HepG2 (cell line): ENCODE data around the gene FMOD. TPM values are rescaled to one million over a fixed set of nuclear protein-coding genes. Genes with fewer than 3 reads are reported as not detected.

Source experiments
- ATAC-seq: fragments of 200-7000 bp; cut with Tn5 transposase; 3 replicates; pipeline ENCODE4 v1.9.1; 2020; ENCODE audit warnings: mild to moderate bottlenecking, moderate library complexity
- BruUV-seq: library from RNA; stranded (reverse); fragments of 400-500 nt; replicated peaks from 2 replicates; lab custom pipeline; 2021; lab: Mats Ljungman, UMichigan
- CTCF ChIA-PET: fragments of 300-600 bp; formaldehyde crosslinking; extraction: SDS; loops from one replicate; lab custom pipeline; 2021; ENCODE audit warnings: low total read pairs, inconsistent platforms, low intra/inter-chr PET ratio; lab: Yijun Ruan, JAX
- POLR2A ChIA-PET: fragments of 350-600 bp; sonication (Branson Sonifier 250); formaldehyde crosslinking; loops from one replicate; lab custom pipeline; 2020; ENCODE audit warnings: antibody characterized with exemption, inconsistent platforms; lab: Yijun Ruan, JAX
- DNase-seq: peaks from one replicate; pipeline ENCODE4 v3.0.0-alpha.2; 2015; ENCODE audit warnings: low spot score
- FAIRE-seq: peaks from 3 replicates; lab custom pipeline; 2011; peaks lifted over from hg19 to GRCh38; lab: Jason Lieb, UNC
- H2AFZ ChIP-seq: one replicate; pipeline ENCODE4 v1.6.1; 2011; ENCODE audit warnings: low read length, inconsistent platforms
- H3K27ac ChIP-seq: fragments of 300-600 bp; 3 replicates; pipeline ENCODE4 v1.8.0; 2011; ENCODE audit warnings: mixed run types, mild to moderate bottlenecking, mixed read lengths, low read length, inconsistent platforms; ENCODE audit not compliant: insufficient read depth; ENCODE audit errors: extremely low read length
- H3K27me3 ChIP-seq, 2 experiments: fragments of 200-600 bp in 1 of 2; 2 replicates in 1 of 2; 3 replicates in 1 of 2; pipeline versions ENCODE4 v1.6.0 to v1.8.0; 2011; ENCODE audit warnings: low read length in 2 of 2, mild to moderate bottlenecking in 2 of 2, moderate library complexity in 2 of 2, inconsistent platforms in 1 of 2; ENCODE audit not compliant: insufficient read depth in 2 of 2, control insufficient read depth in 1 of 2
- H3K36me3 ChIP-seq, 2 experiments: fragments of 200-600 bp in 1 of 2; replicated peaks in 1 of 2; 2 replicates in 1 of 2; 3 replicates in 1 of 2; pipeline versions ENCODE4 v1.5.1 to v1.8.0; 2011; ENCODE audit warnings: low read length in 2 of 2, inconsistent platforms in 1 of 2; ENCODE audit not compliant: insufficient read depth in 2 of 2, control insufficient read depth in 1 of 2
- H3K4me1 ChIP-seq: 2 replicates; pipeline ENCODE4 v1.5.1; 2012; ENCODE audit warnings: low read length, inconsistent platforms; ENCODE audit not compliant: insufficient read depth
- H3K4me2 ChIP-seq: 2 replicates; pipeline ENCODE4 v1.6.0; 2011; ENCODE audit warnings: low read depth, low read length, inconsistent platforms
- H3K4me3 ChIP-seq, 3 experiments: fragments of 200-600 bp in 1 of 3; sonication (generic), shearing (Covaris generic) in 1 of 3; replicated peaks in 1 of 3; 2 replicates each; pipeline ENCODE4 v1.5.1; 2011 to 2016; ENCODE audit warnings: low read length in 3 of 3, inconsistent platforms in 2 of 3, low read depth in 2 of 3, mild to moderate bottlenecking in 2 of 3, control low read depth in 1 of 3, mixed read lengths in 1 of 3; ENCODE audit not compliant: insufficient read depth in 1 of 3
- H3K79me2 ChIP-seq: one replicate; pipeline ENCODE4 v1.6.1; 2011; ENCODE audit warnings: low read length, inconsistent platforms; ENCODE audit not compliant: insufficient read depth
- H3K9ac ChIP-seq: 2 replicates; pipeline ENCODE4 v1.6.0; 2011; ENCODE audit warnings: mild to moderate bottlenecking, low read depth, low read length, inconsistent platforms; ENCODE audit not compliant: insufficient read depth
- H3K9me3 ChIP-seq: 2 replicates; pipeline ENCODE4 v1.5.1; 2012; ENCODE audit warnings: mild to moderate bottlenecking, low read length
- H4K20me1 ChIP-seq: 2 replicates; pipeline ENCODE4 v1.6.0; 2011; ENCODE audit warnings: inconsistent platforms, mild to moderate bottlenecking, low read length, moderate library complexity; ENCODE audit not compliant: insufficient read depth
- HMG20A ChIP-seq: IDR thresholded peaks from 2 replicates; pipeline ENCODE4 v1.6.1; 2016; ENCODE audit warnings: borderline replicate concordance
- NR2F6 ChIP-seq, 2 experiments: IDR thresholded peaks; 2 replicates each; pipeline ENCODE4 v1.6.1; 2016; ENCODE audit warnings: antibody characterized with exemption in 1 of 2, mild to moderate bottlenecking in 1 of 2
- PAXIP1 ChIP-seq: sonication (generic); formaldehyde crosslinking; conservative IDR thresholded peaks from 2 replicates; pipeline ENCODE4 v1.4.0; 2020; ENCODE audit warnings: mild to moderate bottlenecking, missing genetic modification reagents, moderate library complexity
- SIN3B ChIP-seq: fragments of 150-350 bp; IDR thresholded peaks from 2 replicates; pipeline ENCODE4 v1.6.1; 2014; ENCODE audit warnings: low read length
- TCF12 ChIP-seq, 2 experiments: fragments of 450-650 bp in 1 of 2; sonication (generic) in 1 of 2; formaldehyde crosslinking in 1 of 2; IDR thresholded peaks; 2 replicates each; pipeline versions ENCODE4 v1.6.1 to v1.8.0; 2017 to 2022; ENCODE audit warnings: antibody characterized with exemption in 1 of 2, mild to moderate bottlenecking in 1 of 2, missing genetic modification reagents in 1 of 2, moderate library complexity in 1 of 2
- ZMYM4 ChIP-seq: sonication (generic); formaldehyde crosslinking; IDR thresholded peaks from 2 replicates; pipeline ENCODE4 v1.8.1; 2023; ENCODE audit warnings: mild to moderate bottlenecking, missing genetic modification reagents
- ZNF281 ChIP-seq: sonication (generic); formaldehyde crosslinking; IDR thresholded peaks from 2 replicates; pipeline ENCODE4 v1.4.0; 2020; ENCODE audit warnings: missing genetic modification reagents, borderline replicate concordance
- ZNF383 ChIP-seq: sonication (generic); formaldehyde crosslinking; IDR thresholded peaks from 2 replicates; pipeline ENCODE4 v1.4.0; 2020; ENCODE audit warnings: missing genetic modification reagents, mild to moderate bottlenecking, borderline replicate concordance
- ZNF7 ChIP-seq: IDR thresholded peaks from 2 replicates; pipeline ENCODE4 v1.6.1; 2016; ENCODE audit warnings: missing biosample characterization, missing genetic modification reagents
- WGBS: methylation state at CpG from one replicate; pipeline ENCODE4 v1.1.6; 2017; ENCODE audit warnings: low lambda C conversion rate; 5-methylcytosine and 5-hydroxymethylcytosine counted together
- in situ Hi-C: cut with HindIII; loops from 2 replicates; pipeline ENCODE4 v1.10.0; 2017; ENCODE audit warnings: low pct_unique_long_range_greater_than_20kb; ENCODE audit not compliant: extremely low pct_ligation_motif_present
- intact Hi-C: fragments of 100-400 bp; cut with micrococcal nuclease; formaldehyde crosslinking; loops from one replicate; pipeline ENCODE4 v1.10.0; 2022; ENCODE audit not compliant: unreplicated experiment
- polyA plus RNA-seq, 8 experiments: library from polyadenylated mRNA; depleted of rRNA in 3 of 8; stranded (reverse) in 7 of 8; unstranded in 1 of 8; fragments of >200 nt; fragmentation: Illumina TruSeq in 4 of 8; extraction: Trizol in 4 of 8; gene quantifications; 2 replicates each; pipeline versions ENCODE4 v1.2.1 to v1.2.3, GENCODE V29; 2011 to 2016; ENCODE audit warnings: low read depth in 4 of 8, missing spikeins in 1 of 8, mixed read lengths in 1 of 8; ENCODE audit not compliant: insufficient read depth in 1 of 8
- total RNA-seq, 5 experiments: library from RNA; depleted of rRNA; stranded (reverse); fragments of >200 nt; fragmentation: Illumina TruSeq; extraction: Trizol; gene quantifications; 2 replicates each; pipeline ENCODE4 v1.2.3, GENCODE V29; 2016; ENCODE audit warnings: low read depth in 1 of 5

FMOD gene
- total and polyA plus RNA-seq, 2 of the 13 experiments (the other 11 are each of a cell fraction or from before 2014, with no cell fraction given), result 0.08 TPM; not detected in 1

- Histone ChIP-seq H3K79me2 (no peaks in the 10 kb centered on the region), H3K4me1 (peaks cover 16% of the 10 kb centered on the region), H3K9me3 (no peaks in the 10 kb centered on the region)
- no peak for TF ChIP-seq NR2F6 (IDR thresholded peaks at IDR 0.05)
- TF ChIP-seq NR2F6 (CRISPR knock-in tag; IDR thresholded peaks at IDR 0.05), result no peak
- no peak for TF ChIP-seq ZNF383 (CRISPR knock-in tag)
- no peak for TF ChIP-seq PAXIP1
- TF ChIP-seq ZNF7 (CRISPR knock-in tag), result no peak
- TF ChIP-seq HMG20A, result no peak
- no peak for TF ChIP-seq ZNF281 (CRISPR knock-in tag)
- TF ChIP-seq TCF12 (IDR thresholded peaks at IDR 0.05), result no peak
- TF ChIP-seq TCF12 (CRISPR knock-in tag; IDR thresholded peaks at IDR 0.05), result no peak
- TF ChIP-seq ZMYM4 (CRISPR knock-in tag), result no peak
- TF ChIP-seq SIN3B, result no peak
These were observed 2.6 kb upstream of the FMOD start for GRCh38 chr1:203353486-203353885.

More at GRCh38 chr1:203353486-203353885, 2.6 kb upstream of the FMOD start:
- WGBS, result 23% methylated on average over 7 of the region's 8 CpGs
- POLR2A ChIA-PET, result no interaction called here
- in situ Hi-C loops, result no loop called here
- Histone ChIP-seq H3K27ac (no peak overlapping the region), H2AFZ (no peak overlapping the region), H3K27me3 (no peaks in the 10 kb centered on the region; a peak in 1 of 5 replicates), H4K20me1 (no peaks in the 10 kb centered on the region), H3K4me3 (no peak overlapping the region), H3K4me2 (no peak overlapping the region), H3K36me3 (no peaks in the 10 kb centered on the region), H3K9ac (no peak overlapping the region)
- no TSS peak for BruUV-seq
- CTCF ChIA-PET, result no interaction called here
- ATAC-seq (no peak), FAIRE-seq (no peak), DNase-seq (no peak)
- intact Hi-C loops, result no loop called here
